ENCODE data around the gene SPRY1. TPM values are rescaled to one million over a fixed set of nuclear protein-coding genes. Genes with fewer than 3 reads are reported as not detected.

Gene SPRY1
- total RNA-seq, 2 donors from 2014 or later = 147 to 215 TPM

- Histone ChIP-seq H3K36me3 (no peaks in the 10 kb centered on the region), H3K27ac (no peak overlapping the region), H3K4me3 (peak overlapping the region; percentile 27), H3K4me1 (ENCODE audit: control insufficient read depth in 1 of 2, low read depth in 2 of 2) (no peaks in the 10 kb centered on the region), H3K27me3 (replicated peaks; ENCODE audit: insufficient read depth) (no peaks in the 10 kb centered on the region), H3K9me3 (no peaks in the 10 kb centered on the region)
- ATAC-seq (ENCODE audit: insufficient number of reproducible peaks, low FRiP score, low read depth) (peak; percentile 36), DNase-seq (ENCODE audit: low spot score) (no peak)
- TF ChIP-seq CTCF (IDR thresholded peaks at IDR 0.05) = no peak
Measured at GRCh38 chr4:123444290-123444731, 47.7 kb downstream of the SPRY1 start.

GRCh38 chr4:123446865-123447474 is 50.4 kb downstream of the SPRY1 start:
- no peaks in the 10 kb centered on the region for H3K9me3 ChIP-seq
- no peak overlapping the region for H3K4me3 ChIP-seq
- no peaks in the 10 kb centered on the region for H3K36me3 ChIP-seq
- no peak overlapping the region for H3K27ac ChIP-seq
- DNase-seq (ENCODE audit: low spot score) (no peak), ATAC-seq (ENCODE audit: insufficient number of reproducible peaks, low FRiP score, low read depth) (no peak)
- H3K4me1 ChIP-seq (ENCODE audit: control insufficient read depth in 1 of 2, low read depth in 2 of 2) = no peaks in the 10 kb centered on the region
- H3K27me3 ChIP-seq (replicated peaks; ENCODE audit: insufficient read depth) = no peaks in the 10 kb centered on the region
- no peak for TF ChIP-seq CTCF (IDR thresholded peaks at IDR 0.05)

- H3K4me1 ChIP-seq (ENCODE audit: control insufficient read depth in 1 of 2, low read depth in 2 of 2) = no peaks in the 10 kb centered on the region
- TF ChIP-seq CTCF (IDR thresholded peaks at IDR 0.05) = no peak
- H3K36me3 ChIP-seq = no peaks in the 10 kb centered on the region
- no peak for DNase-seq (ENCODE audit: low spot score)
- H3K4me3 ChIP-seq = no peak overlapping the region
- no peaks in the 10 kb centered on the region for H3K9me3 ChIP-seq
- no peak for ATAC-seq (ENCODE audit: insufficient number of reproducible peaks, low FRiP score, low read depth)
- no peak overlapping the region for H3K27ac ChIP-seq
- H3K27me3 ChIP-seq (replicated peaks; ENCODE audit: insufficient read depth) = no peaks in the 10 kb centered on the region
Measured at GRCh38 chr4:123449362-123449761, 52.8 kb downstream of the SPRY1 start.

- Histone ChIP-seq H3K27ac (no peak overlapping the region), H3K4me1 (ENCODE audit: control insufficient read depth in 1 of 2, low read depth in 2 of 2) (no peaks in the 10 kb centered on the region), H3K4me3 (no peak overlapping the region), H3K9me3 (no peaks in the 10 kb centered on the region), H3K27me3 (replicated peaks; ENCODE audit: insufficient read depth) (no peaks in the 10 kb centered on the region), H3K36me3 (no peaks in the 10 kb centered on the region)
- ATAC-seq (ENCODE audit: insufficient number of reproducible peaks, low FRiP score, low read depth) (no peak), DNase-seq (ENCODE audit: low spot score) (no peak)
- TF ChIP-seq CTCF (IDR thresholded peaks at IDR 0.05) = no peak
Measured at GRCh38 chr4:123449780-123450179, 53.2 kb downstream of the SPRY1 start.

GRCh38 chr4:123450393-123450792 is 53.8 kb downstream of the SPRY1 start:
- H3K36me3 ChIP-seq = no peaks in the 10 kb centered on the region
- no peak overlapping the region for H3K4me3 ChIP-seq
- H3K9me3 ChIP-seq = no peaks in the 10 kb centered on the region
- no peak for TF ChIP-seq CTCF (IDR thresholded peaks at IDR 0.05)
- ATAC-seq (ENCODE audit: insufficient number of reproducible peaks, low FRiP score, low read depth) (no peak), DNase-seq (ENCODE audit: low spot score) (no peak)
- H3K4me1 ChIP-seq (ENCODE audit: control insufficient read depth in 1 of 2, low read depth in 2 of 2) = no peaks in the 10 kb centered on the region
- H3K27ac ChIP-seq = no peak overlapping the region
- H3K27me3 ChIP-seq (replicated peaks; ENCODE audit: insufficient read depth) = no peaks in the 10 kb centered on the region
